Keratinocyte (primary cell): ENCODE results near the gene GARNL3. TPM values are rescaled to one million over a fixed set of nuclear protein-coding genes. Genes with fewer than 3 reads are reported as not detected.

ENCODE experiments used
- DNase-seq: peaks from one replicate; pipeline ENCODE4 v3.0.0-alpha.2; 2011; ENCODE audit warnings: low read depth, missing footprints, low spot score
- FAIRE-seq: peaks from 2 replicates; lab custom pipeline; 2011; peaks lifted over from hg19 to GRCh38; lab: Jason Lieb, UNC
- H2AFZ ChIP-seq: 2 replicates; pipeline ENCODE4 v1.6.0; 2012; ENCODE audit warnings: low read length, control low read depth, inconsistent platforms; ENCODE audit not compliant: control insufficient read depth
- H3K27ac ChIP-seq: 2 replicates; pipeline ENCODE4 v1.5.1; 2011; ENCODE audit warnings: low read length; ENCODE audit not compliant: control insufficient read depth, insufficient read depth
- H3K27me3 ChIP-seq: 3 replicates; pipeline ENCODE4 v1.6.0; 2011; ENCODE audit warnings: low read length; ENCODE audit not compliant: control insufficient read depth, insufficient read depth; ENCODE audit errors: extremely low read depth
- H3K36me3 ChIP-seq, 2 experiments: 2 replicates in 1 of 2; 3 replicates in 1 of 2; pipeline ENCODE4 v1.5.1; 2011; ENCODE audit warnings: low read length in 2 of 2, mild to moderate bottlenecking in 1 of 2; ENCODE audit not compliant: control insufficient read depth in 2 of 2, insufficient read depth in 2 of 2; ENCODE audit errors: extremely low read depth in 1 of 2
- H3K4me1 ChIP-seq: 3 replicates; pipeline ENCODE4 v1.5.1; 2011; ENCODE audit warnings: low read length; ENCODE audit not compliant: control insufficient read depth, insufficient read depth; ENCODE audit errors: extremely low read depth
- H3K4me2 ChIP-seq: 3 replicates; pipeline ENCODE4 v1.6.0; 2011; ENCODE audit warnings: low read depth, low read length; ENCODE audit not compliant: control insufficient read depth, insufficient read depth; ENCODE audit errors: extremely low read depth
- H3K4me3 ChIP-seq, 3 experiments: fragments of 200-600 bp in 1 of 3; sonication (generic) in 1 of 3; 2 replicates in 2 of 3; 3 replicates in 1 of 3; pipeline ENCODE4 v1.5.1; 2011 to 2016; ENCODE audit warnings: low read length in 3 of 3, mild to moderate bottlenecking in 3 of 3, control low read depth in 2 of 3, inconsistent platforms in 1 of 3, low read depth in 1 of 3, mixed read lengths in 1 of 3, mixed run types in 1 of 3, moderate library complexity in 1 of 3; ENCODE audit not compliant: control insufficient read depth in 2 of 3, insufficient read depth in 2 of 3; ENCODE audit errors: extremely low read depth in 1 of 3
- H3K79me2 ChIP-seq: 2 replicates; pipeline ENCODE4 v1.6.0; 2012; ENCODE audit warnings: low read length; ENCODE audit not compliant: control insufficient read depth, insufficient read depth
- H3K9ac ChIP-seq: 3 replicates; pipeline ENCODE4 v1.6.0; 2011; ENCODE audit warnings: low read length; ENCODE audit not compliant: control insufficient read depth, insufficient read depth; ENCODE audit errors: extremely low read depth
- H3K9me1 ChIP-seq: 3 replicates; pipeline ENCODE4 v1.6.0; 2011; ENCODE audit warnings: low read length; ENCODE audit not compliant: control insufficient read depth, insufficient read depth; ENCODE audit errors: extremely low read depth
- H3K9me3 ChIP-seq: 2 replicates; pipeline ENCODE4 v1.5.1; 2012; ENCODE audit warnings: low read depth, low read length; ENCODE audit not compliant: control insufficient read depth
- H4K20me1 ChIP-seq: 3 replicates; pipeline ENCODE4 v1.6.0; 2011; ENCODE audit warnings: low read length; ENCODE audit not compliant: control insufficient read depth, insufficient read depth; ENCODE audit errors: extremely low read depth
- EZH2 ChIP-seq: IDR thresholded peaks from one replicate; pipeline ENCODE4 v1.6.1; 2012; ENCODE audit warnings: inconsistent platforms, mild to moderate bottlenecking, low read length, moderate library complexity
- dilution Hi-C: fragments of 300-500 bp; cut with MboI; formaldehyde crosslinking; loops from one replicate; pipeline ENCODE4 v1.7.0; 2020; ENCODE audit warnings: low sequenced_read_pairs; ENCODE audit not compliant: extremely low pct_ligation_motif_present
- polyA plus RNA-seq, 5 experiments: library from polyadenylated mRNA; depleted of rRNA in 3 of 5; stranded (reverse) in 3 of 5; stranded (forward) in 1 of 5; unstranded in 1 of 5; fragments of >200 nt; gene quantifications; 1 replicate in 1 of 5; 2 replicates in 3 of 5; 3 replicates in 1 of 5; pipeline versions ENCODE4 v1.2.1 to v1.2.3, GENCODE V29; 2011 to 2012; ENCODE audit warnings: missing spikeins in 2 of 5, low read depth in 1 of 5, low replicate concordance in 1 of 5
- TF ChIP-seq, protein P1 (sequence below), 3 experiments: IDR thresholded peaks in 1 of 3; conservative IDR thresholded peaks in 1 of 3; optimal IDR thresholded peaks in 1 of 3; 2 replicates in 2 of 3; 3 replicates in 1 of 3; pipeline versions ENCODE3 to v1.5.1; 2011; ENCODE audit warnings: low read length in 3 of 3, mild to moderate bottlenecking in 3 of 3, moderate library complexity in 2 of 3, control low read depth in 1 of 3, inconsistent platforms in 1 of 3; ENCODE audit not compliant: insufficient read depth in 2 of 3; ENCODE audit errors: extremely low read depth in 1 of 3

Gene GARNL3
- polyA plus RNA-seq, 1 donor (not counting 4 experiments of a cell fraction or from before 2014, with no cell fraction given), result 2.4 TPM

DNA sequence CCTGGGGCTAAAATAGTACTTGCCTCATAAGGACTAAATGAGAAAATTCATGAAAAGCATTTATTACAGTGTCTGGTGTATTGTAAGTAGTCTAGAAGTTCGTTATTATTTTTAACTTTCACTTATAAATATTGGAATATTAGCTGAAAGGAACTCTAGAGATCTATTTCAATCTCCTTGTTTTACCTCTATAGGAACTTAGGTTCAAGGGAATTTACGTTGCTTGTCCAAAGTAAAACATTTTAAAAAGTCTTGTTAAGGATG is 55.5 kb downstream of the GARNL3 start:
- H3K4me2 ChIP-seq, result no peak overlapping the region
- H3K9me3 ChIP-seq, result no peaks in the 10 kb centered on the region
- dilution Hi-C loops, result no loop called here
- no peak overlapping the region for H3K4me3 ChIP-seq
- TF ChIP-seq, protein P1, sequence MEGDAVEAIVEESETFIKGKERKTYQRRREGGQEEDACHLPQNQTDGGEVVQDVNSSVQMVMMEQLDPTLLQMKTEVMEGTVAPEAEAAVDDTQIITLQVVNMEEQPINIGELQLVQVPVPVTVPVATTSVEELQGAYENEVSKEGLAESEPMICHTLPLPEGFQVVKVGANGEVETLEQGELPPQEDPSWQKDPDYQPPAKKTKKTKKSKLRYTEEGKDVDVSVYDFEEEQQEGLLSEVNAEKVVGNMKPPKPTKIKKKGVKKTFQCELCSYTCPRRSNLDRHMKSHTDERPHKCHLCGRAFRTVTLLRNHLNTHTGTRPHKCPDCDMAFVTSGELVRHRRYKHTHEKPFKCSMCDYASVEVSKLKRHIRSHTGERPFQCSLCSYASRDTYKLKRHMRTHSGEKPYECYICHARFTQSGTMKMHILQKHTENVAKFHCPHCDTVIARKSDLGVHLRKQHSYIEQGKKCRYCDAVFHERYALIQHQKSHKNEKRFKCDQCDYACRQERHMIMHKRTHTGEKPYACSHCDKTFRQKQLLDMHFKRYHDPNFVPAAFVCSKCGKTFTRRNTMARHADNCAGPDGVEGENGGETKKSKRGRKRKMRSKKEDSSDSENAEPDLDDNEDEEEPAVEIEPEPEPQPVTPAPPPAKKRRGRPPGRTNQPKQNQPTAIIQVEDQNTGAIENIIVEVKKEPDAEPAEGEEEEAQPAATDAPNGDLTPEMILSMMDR (optimal IDR thresholded peaks at IDR 0.05 in 1 of 3, IDR thresholded peaks at IDR 0.05 in 1 of 3, conservative IDR thresholded peaks at IDR 0.05 in 1 of 3; ENCODE audit: extremely low read depth in 1 of 3, insufficient read depth in 2 of 3, low read length in 3 of 3), result no peak
- no peak for TF ChIP-seq EZH2
- no peaks in the 10 kb centered on the region for H3K9me1 ChIP-seq
- H3K27ac ChIP-seq, result no peak overlapping the region
- no peaks in the 10 kb centered on the region for H3K27me3 ChIP-seq
- H3K36me3 ChIP-seq, result peaks cover 0 to 2% of the 10 kb centered on the region in 2 experiments
- H3K4me1 ChIP-seq, result peaks cover 21% of the 10 kb centered on the region
- FAIRE-seq, result no peak
- no peaks in the 10 kb centered on the region for H3K79me2 ChIP-seq
- no peaks in the 10 kb centered on the region for H4K20me1 ChIP-seq
- H2AFZ ChIP-seq, result no peak overlapping the region
- no peak overlapping the region for H3K9ac ChIP-seq
- DNase-seq, result no peak

DNA sequence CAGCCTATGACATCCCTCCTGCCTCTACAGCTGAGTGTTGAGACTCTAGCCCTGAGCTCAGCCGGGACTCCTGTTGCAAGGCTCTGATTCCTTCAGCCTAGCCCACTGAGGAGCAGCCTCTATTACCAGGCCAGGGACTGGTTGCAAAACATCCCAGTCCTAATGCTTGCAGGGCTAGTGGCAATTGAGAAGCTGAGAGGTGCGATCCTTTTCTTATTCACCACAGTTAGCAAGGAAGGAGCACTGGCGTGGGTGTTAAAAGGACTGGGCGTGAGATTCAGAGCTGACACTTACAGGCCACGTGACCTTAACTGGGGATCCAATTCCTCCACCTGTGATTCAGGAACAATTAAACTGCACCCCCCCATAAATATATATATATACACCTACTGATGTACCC is 58.8 kb downstream of the GARNL3 start:
- no peak overlapping the region for H3K27ac ChIP-seq
- no peaks in the 10 kb centered on the region for H3K36me3 ChIP-seq
- no peak for FAIRE-seq
- no peaks in the 10 kb centered on the region for H4K20me1 ChIP-seq
- dilution Hi-C loops, result no loop called here
- DNase-seq, result no peak
- no peak overlapping the region for H2AFZ ChIP-seq
- H3K9me3 ChIP-seq, result no peaks in the 10 kb centered on the region
- peaks cover 8% of the 10 kb centered on the region for H3K4me1 ChIP-seq
- H3K9me1 ChIP-seq, result no peaks in the 10 kb centered on the region
- H3K27me3 ChIP-seq, result no peaks in the 10 kb centered on the region
- no peak overlapping the region for H3K9ac ChIP-seq
- H3K4me3 ChIP-seq, result no peak overlapping the region
- H3K79me2 ChIP-seq, result no peaks in the 10 kb centered on the region
- TF ChIP-seq, protein P1 (optimal IDR thresholded peaks at IDR 0.05 in 1 of 3, IDR thresholded peaks at IDR 0.05 in 1 of 3, conservative IDR thresholded peaks at IDR 0.05 in 1 of 3; ENCODE audit: extremely low read depth in 1 of 3, insufficient read depth in 2 of 3, low read length in 3 of 3), result no peak
- no peak for TF ChIP-seq EZH2
- H3K4me2 ChIP-seq, result no peak overlapping the region
